Measurements from ENCODE around the gene PAK3. TPM values are rescaled to one million over a fixed set of nuclear protein-coding genes. Genes with fewer than 3 reads are reported as not detected.

PAK3 gene
- total and polyA plus RNA-seq, 2 donors (not counting 3 experiments of a cell fraction or from before 2014, with no cell fraction given), result 0.01 to 0.15 TPM

DNA sequence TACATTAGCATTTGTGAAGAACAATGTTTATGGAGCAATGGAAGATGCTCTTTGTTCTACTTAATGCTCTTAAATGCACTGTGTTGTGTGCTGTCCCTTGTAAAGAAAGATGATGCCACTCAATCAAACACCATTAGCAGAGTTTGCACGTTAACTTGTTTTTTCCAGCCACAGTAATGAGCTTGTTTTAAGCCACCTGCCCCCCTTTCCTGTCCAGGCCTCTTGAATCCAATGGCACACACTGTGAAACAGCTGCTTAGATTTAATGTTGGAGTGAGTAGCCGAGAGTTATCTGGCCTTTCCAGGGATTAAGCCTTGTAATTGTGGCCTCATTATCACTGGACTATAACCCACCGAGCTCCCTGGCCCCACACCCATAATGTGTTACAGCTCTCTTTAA, 86.0 kb downstream of the PAK3 start:
- Histone ChIP-seq H3K36me3 (ENCODE audit: control insufficient read depth in 2 of 2, extremely low read depth in 1 of 2, insufficient read depth in 2 of 2, low read length in 2 of 2) (no peaks in the 10 kb centered on the region), H2AFZ (ENCODE audit: low read depth, low read length) (no peak overlapping the region), H3K4me2 (ENCODE audit: insufficient read depth, low read length) (no peak overlapping the region), H4K20me1 (replicated peaks; ENCODE audit: control insufficient read depth, extremely low read depth, insufficient read depth, low read length) (no peaks in the 10 kb centered on the region), H3K4me3 (replicated peaks in 1 of 3; ENCODE audit: insufficient read depth in 1 of 3, low read depth in 1 of 3, low read length in 3 of 3) (no peak overlapping the region), H3K9ac (replicated peaks; ENCODE audit: extremely low read depth, insufficient read depth, low read length) (no peak overlapping the region), H3K9me1 (replicated peaks; ENCODE audit: control insufficient read depth, extremely low read depth, insufficient read depth, low read length) (no peaks in the 10 kb centered on the region), H3K27ac (ENCODE audit: insufficient read depth, low read depth, low read length) (no peak overlapping the region), H3K9me3 (replicated peaks; ENCODE audit: control insufficient read depth, insufficient read depth, low read length) (no peaks in the 10 kb centered on the region), H3K4me1 (ENCODE audit: control insufficient read depth, extremely low read depth, insufficient read depth, low read length) (no peaks in the 10 kb centered on the region), H3K79me2 (ENCODE audit: control insufficient read depth, insufficient read depth, low read length) (no peaks in the 10 kb centered on the region), H3K27me3 (ENCODE audit: control insufficient read depth in 2 of 2, insufficient read depth in 2 of 2, low read length in 2 of 2) (no peaks in the 10 kb centered on the region)
- no peak for DNase-seq (ENCODE audit: low read depth, low spot score)
- no peak for FAIRE-seq
- CTCF ChIA-PET, result no interaction called here
- POLR2A ChIA-PET, result no interaction called here
- dilution Hi-C loops (cut with MboI; ENCODE audit: extremely low pct_ligation_motif_present, low sequenced_read_pairs), result no loop called here
- TF ChIP-seq MAX (IDR thresholded peaks at IDR 0.05; ENCODE audit: insufficient read depth, insufficient read length), result no peak
- TF ChIP-seq, protein P1, sequence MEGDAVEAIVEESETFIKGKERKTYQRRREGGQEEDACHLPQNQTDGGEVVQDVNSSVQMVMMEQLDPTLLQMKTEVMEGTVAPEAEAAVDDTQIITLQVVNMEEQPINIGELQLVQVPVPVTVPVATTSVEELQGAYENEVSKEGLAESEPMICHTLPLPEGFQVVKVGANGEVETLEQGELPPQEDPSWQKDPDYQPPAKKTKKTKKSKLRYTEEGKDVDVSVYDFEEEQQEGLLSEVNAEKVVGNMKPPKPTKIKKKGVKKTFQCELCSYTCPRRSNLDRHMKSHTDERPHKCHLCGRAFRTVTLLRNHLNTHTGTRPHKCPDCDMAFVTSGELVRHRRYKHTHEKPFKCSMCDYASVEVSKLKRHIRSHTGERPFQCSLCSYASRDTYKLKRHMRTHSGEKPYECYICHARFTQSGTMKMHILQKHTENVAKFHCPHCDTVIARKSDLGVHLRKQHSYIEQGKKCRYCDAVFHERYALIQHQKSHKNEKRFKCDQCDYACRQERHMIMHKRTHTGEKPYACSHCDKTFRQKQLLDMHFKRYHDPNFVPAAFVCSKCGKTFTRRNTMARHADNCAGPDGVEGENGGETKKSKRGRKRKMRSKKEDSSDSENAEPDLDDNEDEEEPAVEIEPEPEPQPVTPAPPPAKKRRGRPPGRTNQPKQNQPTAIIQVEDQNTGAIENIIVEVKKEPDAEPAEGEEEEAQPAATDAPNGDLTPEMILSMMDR (IDR thresholded peaks at IDR 0.05; ENCODE audit: extremely low read depth in 1 of 2, insufficient read depth in 1 of 2, low read depth in 1 of 2, low read length in 2 of 2), result no peak
- TF ChIP-seq JUN (IDR thresholded peaks at IDR 0.05; ENCODE audit: borderline replicate concordance, insufficient read depth, insufficient read length, low read depth), result no peak
- TF ChIP-seq GATA2 (IDR thresholded peaks at IDR 0.05; ENCODE audit: insufficient read depth, insufficient read length, low read depth, low read length), result no peak
- TF ChIP-seq EZH2 (IDR thresholded peaks at IDR 0.05; ENCODE audit: borderline replicate concordance, low read depth, low read length, severe bottlenecking), result no peak
- no peak for TF ChIP-seq FOS (IDR thresholded peaks at IDR 0.05; ENCODE audit: borderline replicate concordance, insufficient read depth, low read length)
- no peak for TF ChIP-seq POLR2AphosphoS5 (IDR thresholded peaks at IDR 0.05; ENCODE audit: insufficient read depth, low read depth, low read length)
- no peak for TF ChIP-seq MYC (IDR thresholded peaks at IDR 0.05; ENCODE audit: low read depth, low read length)
- TF ChIP-seq POLR2A (IDR thresholded peaks at IDR 0.05; ENCODE audit: low read depth, low read length), result no peak
- intact Hi-C loops (cut with micrococcal nuclease), result no loop called here
- BruUV-seq (replicated peaks), result no TSS peak
